Measurements from ENCODE around the gene DHRS12.

GRCh38 chr13:51834581-51835171, 30.7 kb upstream of the DHRS12 start:
- TF ChIP-seq CTCF (IDR thresholded peaks at IDR 0.05) (no peak), POLR2A (IDR thresholded peaks at IDR 0.05) (no peak)

Measured in adrenal gland (tissue), 5 donors.